Spleen (tissue), 7 donors: Measurements from ENCODE around the gene ACRV1.

Experiments
- CTCF ChIP-seq, 11 experiments: fragments of 200-600 bp in 7 of 11; fragments of 450-650 bp in 4 of 11; sonication (generic) in 4 of 11; IDR thresholded peaks in 8 of 11; conservative IDR thresholded peaks in 3 of 11; 1 replicate in 7 of 11; 2 replicates in 4 of 11; pipeline versions ENCODE4 v1.4.0 to v1.8.0; 2016 to 2021; ENCODE audit warnings: antibody characterized with exemption in 11 of 11, inconsistent platforms in 4 of 11, mild to moderate bottlenecking in 1 of 11
- POLR2A ChIP-seq, 3 donors: fragments of 450-650 bp; IDR thresholded peaks; one replicate each; pipeline ENCODE4 v1.5.1; 2017; ENCODE audit warnings: antibody characterized with exemption in 3 of 3, mild to moderate bottlenecking in 1 of 3
- POLR2AphosphoS5 ChIP-seq, 3 donors: sonication (generic); formaldehyde crosslinking; IDR thresholded peaks; one replicate each; pipeline ENCODE4 v1.5.1; 2017; ENCODE audit warnings: antibody characterized with exemption in 3 of 3
- donor health status: DM: no; HTN: no; CAD: no; lungs with moderate emphysema.
- donor health status: DM: no; HTN: no; CAD: no.
- donor health status: DM: no; HTN: no; CAD: no.

DNA sequence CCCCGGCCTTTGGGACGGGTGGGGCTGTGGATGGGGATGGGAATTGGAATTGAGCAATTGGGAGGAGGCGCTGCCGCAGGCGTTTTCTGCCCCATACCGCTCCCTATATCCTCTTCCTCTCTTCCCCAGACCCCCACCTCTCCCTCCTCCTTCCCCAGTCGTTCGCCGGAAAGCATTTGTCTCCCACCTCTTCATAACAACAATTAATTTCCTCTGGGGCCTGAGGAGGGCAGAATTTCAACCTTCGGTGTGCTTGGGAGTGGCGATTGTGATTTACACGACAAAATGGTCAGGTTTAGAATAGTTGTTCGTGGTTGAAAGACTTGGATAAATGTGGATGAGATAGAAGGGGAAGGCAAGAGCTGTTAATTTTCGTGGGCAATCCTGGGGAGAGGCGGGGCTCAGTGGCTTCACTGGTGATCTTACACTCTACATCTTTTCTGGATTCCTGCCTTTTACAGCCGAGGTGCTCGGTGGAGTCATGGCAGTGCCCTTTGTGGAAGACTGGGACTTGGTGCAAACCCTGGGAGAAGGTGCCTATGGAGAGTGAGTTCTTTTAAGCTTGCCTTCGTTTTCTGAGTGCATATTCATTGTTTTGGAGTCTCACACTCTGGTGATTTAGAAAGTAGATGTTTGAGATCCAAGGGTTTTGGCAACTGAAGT lies 54.2 kb downstream of the ACRV1 start:
- no peak for TF ChIP-seq POLR2A (IDR thresholded peaks at IDR 0.05)
- no peak for TF ChIP-seq CTCF (IDR thresholded peaks at IDR 0.05 in 8 of 11, conservative IDR thresholded peaks at IDR 0.05 in 3 of 11)
- TF ChIP-seq POLR2AphosphoS5 (IDR thresholded peaks at IDR 0.05) = no peak
